ENCODE measurements around the gene MOCS1.

DNA sequence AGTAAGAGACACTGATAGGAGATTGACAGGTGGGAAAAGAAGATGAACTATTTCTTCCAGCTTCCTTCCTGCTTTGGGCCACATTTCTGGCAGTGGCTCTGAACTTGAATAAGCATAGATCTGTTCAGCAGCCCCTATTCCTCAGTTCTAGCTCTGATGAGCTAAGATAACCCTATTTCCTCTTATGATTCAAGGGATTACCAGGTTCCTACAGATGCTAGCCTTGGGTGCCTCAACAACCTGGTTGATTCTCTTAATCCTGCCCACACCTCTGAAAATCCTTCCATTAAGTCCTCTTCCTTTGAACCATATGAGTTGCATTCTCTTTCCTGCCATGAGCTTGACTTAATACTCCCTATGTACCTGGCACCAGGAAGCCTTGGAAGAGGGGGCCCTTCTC, 49.8 kb upstream of the MOCS1 start:
- TF ChIP-seq, protein P1, sequence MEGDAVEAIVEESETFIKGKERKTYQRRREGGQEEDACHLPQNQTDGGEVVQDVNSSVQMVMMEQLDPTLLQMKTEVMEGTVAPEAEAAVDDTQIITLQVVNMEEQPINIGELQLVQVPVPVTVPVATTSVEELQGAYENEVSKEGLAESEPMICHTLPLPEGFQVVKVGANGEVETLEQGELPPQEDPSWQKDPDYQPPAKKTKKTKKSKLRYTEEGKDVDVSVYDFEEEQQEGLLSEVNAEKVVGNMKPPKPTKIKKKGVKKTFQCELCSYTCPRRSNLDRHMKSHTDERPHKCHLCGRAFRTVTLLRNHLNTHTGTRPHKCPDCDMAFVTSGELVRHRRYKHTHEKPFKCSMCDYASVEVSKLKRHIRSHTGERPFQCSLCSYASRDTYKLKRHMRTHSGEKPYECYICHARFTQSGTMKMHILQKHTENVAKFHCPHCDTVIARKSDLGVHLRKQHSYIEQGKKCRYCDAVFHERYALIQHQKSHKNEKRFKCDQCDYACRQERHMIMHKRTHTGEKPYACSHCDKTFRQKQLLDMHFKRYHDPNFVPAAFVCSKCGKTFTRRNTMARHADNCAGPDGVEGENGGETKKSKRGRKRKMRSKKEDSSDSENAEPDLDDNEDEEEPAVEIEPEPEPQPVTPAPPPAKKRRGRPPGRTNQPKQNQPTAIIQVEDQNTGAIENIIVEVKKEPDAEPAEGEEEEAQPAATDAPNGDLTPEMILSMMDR (IDR thresholded peaks at IDR 0.05; ENCODE audit: low read depth, low read length, poor library complexity, severe bottlenecking) = no peak
- no peak for TF ChIP-seq EZH2phosphoT487 (IDR thresholded peaks at IDR 0.05; ENCODE audit: borderline replicate concordance, low read length)
